H9 (cell line): ENCODE data around the gene CDH22. TPM values are rescaled to one million over a fixed set of nuclear protein-coding genes. Genes with fewer than 3 reads are reported as not detected.

ENCODE experiments used
- DNase-seq: peaks from one replicate; pipeline ENCODE4 v3.0.0-alpha.2; 2017
- H2AFZ ChIP-seq: one replicate; pipeline ENCODE4 v1.6.1; 2013; ENCODE audit warnings: mild to moderate bottlenecking, low read length, control low read depth, moderate library complexity
- H2AK5ac ChIP-seq: 2 replicates; pipeline ENCODE4 v1.6.1; 2013; ENCODE audit warnings: low read length, control low read depth, mixed read lengths; ENCODE audit not compliant: insufficient read length
- H2BK120ac ChIP-seq: one replicate; pipeline ENCODE4 v1.6.1; 2013; ENCODE audit warnings: low read depth, mild to moderate bottlenecking, low read length, control low read depth, inconsistent platforms; ENCODE audit not compliant: poor library complexity, severe bottlenecking
- H2BK12ac ChIP-seq: 2 replicates; pipeline ENCODE4 v1.6.1; 2013; ENCODE audit warnings: low read length, control low read depth, mixed read lengths, low read depth; ENCODE audit not compliant: insufficient read length
- H2BK15ac ChIP-seq: 2 replicates; pipeline ENCODE4 v1.6.1; 2013; ENCODE audit warnings: low read depth, low read length, control low read depth
- H2BK20ac ChIP-seq: one replicate; pipeline ENCODE4 v1.6.1; 2013; ENCODE audit warnings: low read depth, mild to moderate bottlenecking, low read length, control low read depth, inconsistent platforms; ENCODE audit not compliant: poor library complexity, severe bottlenecking
- H2BK5ac ChIP-seq: 2 replicates; pipeline ENCODE4 v1.6.1; 2013; ENCODE audit warnings: low read length, control low read depth, mixed read lengths; ENCODE audit not compliant: insufficient read length
- H3K14ac ChIP-seq: 2 replicates; pipeline ENCODE4 v1.6.1; 2013; ENCODE audit warnings: low read length, control low read depth; ENCODE audit not compliant: insufficient read depth
- H3K18ac ChIP-seq: 2 replicates; pipeline ENCODE4 v1.6.1; 2013; ENCODE audit warnings: low read depth, mild to moderate bottlenecking, mixed read lengths, low read length, control low read depth; ENCODE audit not compliant: insufficient read length
- H3K23ac ChIP-seq: 2 replicates; pipeline ENCODE4 v1.6.1; 2013; ENCODE audit warnings: low read length, control low read depth, mixed read lengths, low read depth; ENCODE audit not compliant: insufficient read length
- H3K23me2 ChIP-seq: 2 replicates; pipeline ENCODE4 v1.6.1; 2013; ENCODE audit warnings: low read depth, mild to moderate bottlenecking, mixed read lengths, low read length, control low read depth; ENCODE audit not compliant: insufficient read length, poor library complexity, severe bottlenecking
- H3K27ac ChIP-seq: 2 replicates; pipeline ENCODE4 v1.5.1; 2013; ENCODE audit warnings: low read length, control low read depth, mixed read lengths, low read depth; ENCODE audit not compliant: insufficient read length
- H3K27me3 ChIP-seq: 2 replicates; pipeline ENCODE4 v1.6.1; 2013; ENCODE audit warnings: low read length, control low read depth, inconsistent platforms; ENCODE audit not compliant: insufficient read depth
- H3K4ac ChIP-seq: 2 replicates; pipeline ENCODE4 v1.6.1; 2013; ENCODE audit warnings: low read depth, mild to moderate bottlenecking, control low read depth, inconsistent platforms, low read length, moderate library complexity
- H3K4me1 ChIP-seq: 2 replicates; pipeline ENCODE4 v1.6.1; 2013; ENCODE audit warnings: low read length, control low read depth, inconsistent platforms; ENCODE audit not compliant: insufficient read depth
- H3K4me2 ChIP-seq: 2 replicates; pipeline ENCODE4 v1.6.1; 2013; ENCODE audit warnings: low read length, control low read depth, mixed read lengths; ENCODE audit not compliant: insufficient read length, insufficient read depth
- H3K56ac ChIP-seq: 2 replicates; pipeline ENCODE4 v1.6.1; 2013; ENCODE audit warnings: low read depth, mild to moderate bottlenecking, mixed read lengths, low read length, control low read depth; ENCODE audit not compliant: insufficient read length
- H3K79me1 ChIP-seq: 2 replicates; pipeline ENCODE4 v1.6.1; 2013; ENCODE audit warnings: low read depth, mild to moderate bottlenecking, moderate library complexity, low read length, control low read depth, inconsistent platforms; ENCODE audit not compliant: insufficient read depth, poor library complexity, severe bottlenecking
- H3K79me2 ChIP-seq: 2 replicates; pipeline ENCODE4 v1.6.1; 2013; ENCODE audit warnings: low read length, control low read depth, inconsistent platforms; ENCODE audit not compliant: insufficient read depth
- H3K9ac ChIP-seq: 2 replicates; pipeline ENCODE4 v1.6.1; 2013; ENCODE audit warnings: low read length, control low read depth, mixed read lengths; ENCODE audit not compliant: insufficient read length; ENCODE audit errors: extremely low read depth
- H3K9me3 ChIP-seq: one replicate; pipeline ENCODE4 v1.6.1; 2013; ENCODE audit warnings: low read depth, low read length, inconsistent platforms; ENCODE audit not compliant: control insufficient read depth
- H3T11ph ChIP-seq: one replicate; pipeline ENCODE4 v1.6.1; 2013; ENCODE audit warnings: mild to moderate bottlenecking, low read length, control low read depth, inconsistent platforms
- H4K20me1 ChIP-seq: one replicate; pipeline ENCODE4 v1.6.1; 2013; ENCODE audit not compliant: control insufficient read depth, insufficient read length, insufficient read depth
- H4K5ac ChIP-seq: 2 replicates; pipeline ENCODE4 v1.6.1; 2013; ENCODE audit warnings: low read depth, mild to moderate bottlenecking, mixed read lengths, low read length, control low read depth; ENCODE audit not compliant: insufficient read length
- H4K8ac ChIP-seq: replicated peaks from 2 replicates; pipeline ENCODE4 v1.6.1; 2013; ENCODE audit warnings: low read length, control low read depth, mixed read lengths, low read depth; ENCODE audit not compliant: insufficient read length
- H4K91ac ChIP-seq: 2 replicates; pipeline ENCODE4 v1.6.1; 2013; ENCODE audit warnings: low read depth, mild to moderate bottlenecking, moderate library complexity, mixed read lengths, low read length, control low read depth; ENCODE audit not compliant: insufficient read length
- H3K27ac Mint-ChIP-seq, 3 experiments: 2 replicates in 2 of 3; 3 replicates in 1 of 3; pipeline ENCODE4 v1.8.0; 2020 to 2021; ENCODE audit warnings: mixed read lengths in 3 of 3, mild to moderate bottlenecking in 1 of 3, moderate library complexity in 1 of 3
- H3K27me3 Mint-ChIP-seq: 2 replicates; pipeline ENCODE4 v1.8.0; 2021; ENCODE audit warnings: low read depth, mild to moderate bottlenecking, moderate library complexity, mixed read lengths
- H3K36me3 Mint-ChIP-seq, 3 experiments: 2 replicates in 2 of 3; 3 replicates in 1 of 3; pipeline ENCODE4 v1.8.0; 2020 to 2021; ENCODE audit warnings: low read depth in 3 of 3, mixed read lengths in 3 of 3; ENCODE audit not compliant: insufficient read depth in 1 of 3
- H3K4me1 Mint-ChIP-seq, 2 experiments: 2 replicates each; pipeline ENCODE4 v1.8.0; 2020; ENCODE audit warnings: mixed read lengths in 2 of 2
- H3K4me3 Mint-ChIP-seq, 2 experiments: 2 replicates in 1 of 2; 3 replicates in 1 of 2; pipeline ENCODE4 v1.8.0; 2020 to 2021; ENCODE audit warnings: mild to moderate bottlenecking in 2 of 2, mixed read lengths in 2 of 2, moderate library complexity in 1 of 2
- H3K9me3 Mint-ChIP-seq, 2 experiments: 2 replicates in 1 of 2; 3 replicates in 1 of 2; pipeline ENCODE4 v1.8.0; 2020; ENCODE audit warnings: mild to moderate bottlenecking in 2 of 2, mixed read lengths in 2 of 2, moderate library complexity in 1 of 2
- CTCF ChIP-seq: fragments of 200-600 bp; sonication (generic); conservative IDR thresholded peaks from 3 replicates; pipeline ENCODE4 v1.8.0; 2021; ENCODE audit warnings: antibody characterized with exemption, mild to moderate bottlenecking
- WGBS: extraction: QIAGEN DNeasy Blood & Tissue Kit; methylation state at CpG from one replicate; pipeline ENCODE4 v1.1.7; 2013; ENCODE audit warnings: missing lambda C conversion rate, low lambda C conversion rate, mixed read lengths; ENCODE audit not compliant: insufficient read length; ENCODE audit errors: extremely low coverage; 5-methylcytosine and 5-hydroxymethylcytosine counted together
- total RNA-seq: library from RNA; stranded (reverse); gene quantifications from 2 replicates; pipeline ENCODE4 v1.2.1, GENCODE V29; 2021

Gene CDH22
- total RNA-seq, 1 experiment from 2014 or later, result not detected

GRCh38 chr20:46211331-46211722 lies 97.0 kb downstream of the CDH22 start:
- H3K4ac ChIP-seq, result no peak overlapping the region
- no peaks in the 10 kb centered on the region for H3K23me2 ChIP-seq
- H3K27ac ChIP-seq, result no peak overlapping the region
- no peak overlapping the region for H4K8ac ChIP-seq
- H3K9ac ChIP-seq, result no peak overlapping the region
- no peak overlapping the region for H2BK15ac ChIP-seq
- H2BK120ac ChIP-seq, result no peak overlapping the region
- H3K4me2 ChIP-seq, result no peak overlapping the region
- H4K5ac ChIP-seq, result no peak overlapping the region
- no peak for DNase-seq
- no peak overlapping the region for H3K18ac ChIP-seq
- no peak overlapping the region for H2BK5ac ChIP-seq
- H3K23ac ChIP-seq, result no peak overlapping the region
- Mint-ChIP-seq H3K27ac (no peak overlapping the region), H3K36me3 (no peaks in the 10 kb centered on the region), H3K27me3 (peaks cover 12% of the 10 kb centered on the region), H3K4me1 (peaks cover 18 to 39% of the 10 kb centered on the region in 2 experiments), H3K4me3 (no peak overlapping the region), H3K9me3 (no peaks in the 10 kb centered on the region; a peak in 2 of 5 replicates)
- no peak overlapping the region for H4K91ac ChIP-seq
- H2BK20ac ChIP-seq, result no peak overlapping the region
- WGBS, result no CpG with 5 or more reads among the region's 8 CpGs
- H3K79me2 ChIP-seq, result no peaks in the 10 kb centered on the region
- H2AK5ac ChIP-seq, result no peak overlapping the region
- no peaks in the 10 kb centered on the region; the same call in 1 of the 2 replicates for H3K4me1 ChIP-seq
- no peak overlapping the region for H2BK12ac ChIP-seq
- no peak for TF ChIP-seq CTCF
- H3T11ph ChIP-seq, result no peak overlapping the region
- no peak overlapping the region for H3K14ac ChIP-seq
- no peaks in the 10 kb centered on the region for H3K79me1 ChIP-seq
- no peak overlapping the region for H2AFZ ChIP-seq
- H3K56ac ChIP-seq, result no peak overlapping the region
- no peaks in the 10 kb centered on the region for H3K27me3 ChIP-seq
- no peaks in the 10 kb centered on the region for H4K20me1 ChIP-seq
- H3K9me3 ChIP-seq, result no peaks in the 10 kb centered on the region
